B cell (primary cell): Measurements from ENCODE around the gene CPE. TPM values are rescaled to one million over a fixed set of nuclear protein-coding genes. Genes with fewer than 3 reads are reported as not detected.

ENCODE experiments used
- ATAC-seq: fragments of 200-7000 bp; cut with Tn5 transposase; one replicate; pipeline ENCODE4 v1.10.0; 2021; ENCODE audit warnings: low read depth, mild to moderate bottlenecking, moderate number of reproducible peaks, moderate library complexity
- CTCF ChIA-PET: fragments of 350-600 bp; sonication (Branson Sonifier 250); formaldehyde crosslinking; loops from one replicate; lab custom pipeline; 2021; ENCODE audit warnings: antibody characterized with exemption, inconsistent platforms; lab: Charles Lee
- POLR2A ChIA-PET: fragments of 350-600 bp; sonication (Branson Sonifier 250); formaldehyde crosslinking; loops from one replicate; lab custom pipeline; 2021; ENCODE audit warnings: antibody characterized with exemption; lab: Charles Lee
- DNase-seq: peaks from one replicate; pipeline ENCODE4 v3.0.0; 2013
- H2AFZ ChIP-seq: 2 replicates; pipeline ENCODE4 v1.6.1; 2012; ENCODE audit warnings: mild to moderate bottlenecking, low read depth, low read length; ENCODE audit not compliant: insufficient read depth, poor library complexity, severe bottlenecking
- H3K27ac ChIP-seq, 2 donors: 1 replicate in 1 of 2; 2 replicates in 1 of 2; pipeline ENCODE4 v1.5.1; 2012 to 2013; ENCODE audit warnings: low read length in 2 of 2, mild to moderate bottlenecking in 2 of 2, moderate library complexity in 1 of 2
- H3K27me3 ChIP-seq, 4 experiments: fragments of 200-600 bp in 1 of 4; sonication (generic) in 1 of 4; replicated peaks in 1 of 4; 1 replicate in 2 of 4; 2 replicates in 2 of 4; pipeline versions ENCODE4 v1.6.1 to v1.7.0; 2013 to 2016; ENCODE audit warnings: low read length in 3 of 4, mild to moderate bottlenecking in 2 of 4, mixed read lengths in 1 of 4, moderate library complexity in 1 of 4; ENCODE audit not compliant: insufficient read depth in 4 of 4, control insufficient read depth in 3 of 4; ENCODE audit errors: control extremely low read depth in 1 of 4
- H3K36me3 ChIP-seq, 2 experiments: replicated peaks in 1 of 2; 1 replicate in 1 of 2; 2 replicates in 1 of 2; pipeline versions ENCODE4 v1.6.1 to v1.7.1; 2013; ENCODE audit warnings: low read length in 1 of 2; ENCODE audit not compliant: insufficient read depth in 2 of 2, control insufficient read depth in 1 of 2; ENCODE audit errors: control extremely low read depth in 1 of 2, extremely low read depth in 1 of 2
- H3K4me1 ChIP-seq, 2 donors: fragments of 200-600 bp in 1 of 2; sonication (generic) in 1 of 2; 1 replicate in 1 of 2; 2 replicates in 1 of 2; pipeline versions ENCODE4 v1.5.1 to v1.6.1; 2013 to 2017; ENCODE audit warnings: low read length in 2 of 2; ENCODE audit not compliant: control insufficient read depth in 2 of 2, insufficient read depth in 2 of 2
- H3K4me2 ChIP-seq: replicated peaks from 2 replicates; pipeline ENCODE3; 2012; ENCODE audit warnings: mild to moderate bottlenecking, low read depth, low read length; ENCODE audit not compliant: poor library complexity, severe bottlenecking
- H3K4me3 ChIP-seq, 5 experiments: fragments of 200-600 bp in 1 of 5; sonication (generic) in 1 of 5; 1 replicate in 3 of 5; 2 replicates in 2 of 5; pipeline versions ENCODE4 v1.5.1 to v1.7.0; 2011 to 2016; ENCODE audit warnings: low read length in 4 of 5, mild to moderate bottlenecking in 4 of 5, low read depth in 2 of 5, control low read depth in 1 of 5, moderate library complexity in 1 of 5; ENCODE audit not compliant: insufficient read depth in 1 of 5; ENCODE audit errors: control extremely low read depth in 1 of 5, extremely low read depth in 1 of 5
- H3K79me2 ChIP-seq: fragments of 200-600 bp; sonication (generic); one replicate; pipeline ENCODE4 v1.6.0; 2016; ENCODE audit warnings: low read length; ENCODE audit not compliant: control insufficient read depth, insufficient read depth
- H3K9ac ChIP-seq: fragments of 200-600 bp; sonication (generic); 2 replicates; pipeline ENCODE4 v1.6.1; 2017; ENCODE audit warnings: mild to moderate bottlenecking, low read length, moderate library complexity
- H3K9me3 ChIP-seq, 3 donors: one replicate each; pipeline versions ENCODE4 v1.6.1 to v1.7.1; 2013; ENCODE audit warnings: low read length in 2 of 3; ENCODE audit not compliant: control insufficient read depth in 2 of 3, insufficient read depth in 1 of 3; ENCODE audit errors: control extremely low read depth in 1 of 3
- H4K20me1 ChIP-seq: 2 replicates; pipeline ENCODE4 v1.6.0; 2012; ENCODE audit warnings: mild to moderate bottlenecking, low read length; ENCODE audit not compliant: insufficient read depth, control insufficient read depth, poor library complexity, severe bottlenecking
- H3K27ac Mint-ChIP-seq: one replicate; pipeline ENCODE4 v1.8.0; 2021; ENCODE audit warnings: mixed read lengths
- H3K27me3 Mint-ChIP-seq: one replicate; pipeline ENCODE4 v1.8.0; 2021; ENCODE audit warnings: mixed read lengths
- H3K4me1 Mint-ChIP-seq: one replicate; pipeline ENCODE4 v1.8.0; 2021; ENCODE audit warnings: mixed read lengths
- H3K4me3 Mint-ChIP-seq: one replicate; pipeline ENCODE4 v1.8.0; 2021; ENCODE audit warnings: mixed read lengths
- H3K9me3 Mint-ChIP-seq: one replicate; pipeline ENCODE4 v1.8.0; 2022; ENCODE audit warnings: mixed read lengths; ENCODE audit not compliant: insufficient read depth
- EZH2 ChIP-seq: IDR thresholded peaks from 2 replicates; pipeline ENCODE4 v1.6.1; 2012; ENCODE audit warnings: borderline replicate concordance, low read depth, mild to moderate bottlenecking, moderate library complexity, low read length; ENCODE audit not compliant: insufficient read depth, poor library complexity, severe bottlenecking
- WGBS: methylation state at CpG from one replicate; pipeline ENCODE4 v1.1.5; 2013; ENCODE audit warnings: missing lambda C conversion rate; ENCODE audit not compliant: insufficient coverage; 5-methylcytosine and 5-hydroxymethylcytosine counted together
- intact Hi-C: fragments of 100-400 bp; cut with micrococcal nuclease; formaldehyde crosslinking; loops from one replicate; pipeline ENCODE4 v1.10.0; 2022
- polyA plus RNA-seq: library from polyadenylated mRNA; depleted of rRNA; stranded (reverse); fragments of >200 nt; gene quantifications from 2 replicates; pipeline ENCODE4 v1.2.3, GENCODE V29; 2012
- total RNA-seq, 2 donors: library from RNA; stranded (reverse); fragments of 120-200 nt in 1 of 2; gene quantifications; 1 replicate in 1 of 2; 2 replicates in 1 of 2; pipeline versions ENCODE4 v1.2.3 to v1.2.4, GENCODE V29; 2013 to 2022
- TF ChIP-seq, protein P1 (sequence below): fragments of 200-600 bp; IDR thresholded peaks from one replicate; pipeline ENCODE4 v1.8.0; 2022; ENCODE audit warnings: antibody characterized with exemption, mild to moderate bottlenecking

CPE gene
- total and polyA plus RNA-seq, 2 donors (not counting 1 experiment from before 2014, with no cell fraction given), result not detected

GRCh38 chr4:165478260-165478659 is 99.5 kb downstream of the CPE start:
- no peak overlapping the region for H3K27ac ChIP-seq
- H3K4me3 ChIP-seq, result no peak overlapping the region
- H3K27me3 ChIP-seq, result no peaks in the 10 kb centered on the region
- no peak overlapping the region for H2AFZ ChIP-seq
- no peak for TF ChIP-seq EZH2
- TF ChIP-seq, protein P1, sequence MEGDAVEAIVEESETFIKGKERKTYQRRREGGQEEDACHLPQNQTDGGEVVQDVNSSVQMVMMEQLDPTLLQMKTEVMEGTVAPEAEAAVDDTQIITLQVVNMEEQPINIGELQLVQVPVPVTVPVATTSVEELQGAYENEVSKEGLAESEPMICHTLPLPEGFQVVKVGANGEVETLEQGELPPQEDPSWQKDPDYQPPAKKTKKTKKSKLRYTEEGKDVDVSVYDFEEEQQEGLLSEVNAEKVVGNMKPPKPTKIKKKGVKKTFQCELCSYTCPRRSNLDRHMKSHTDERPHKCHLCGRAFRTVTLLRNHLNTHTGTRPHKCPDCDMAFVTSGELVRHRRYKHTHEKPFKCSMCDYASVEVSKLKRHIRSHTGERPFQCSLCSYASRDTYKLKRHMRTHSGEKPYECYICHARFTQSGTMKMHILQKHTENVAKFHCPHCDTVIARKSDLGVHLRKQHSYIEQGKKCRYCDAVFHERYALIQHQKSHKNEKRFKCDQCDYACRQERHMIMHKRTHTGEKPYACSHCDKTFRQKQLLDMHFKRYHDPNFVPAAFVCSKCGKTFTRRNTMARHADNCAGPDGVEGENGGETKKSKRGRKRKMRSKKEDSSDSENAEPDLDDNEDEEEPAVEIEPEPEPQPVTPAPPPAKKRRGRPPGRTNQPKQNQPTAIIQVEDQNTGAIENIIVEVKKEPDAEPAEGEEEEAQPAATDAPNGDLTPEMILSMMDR, result no peak
- H4K20me1 ChIP-seq, result no peaks in the 10 kb centered on the region
- H3K9ac ChIP-seq, result no peak overlapping the region
- H3K4me1 ChIP-seq, result no peaks in the 10 kb centered on the region
- Mint-ChIP-seq H3K4me3 (no peak overlapping the region), H3K27ac (no peak overlapping the region), H3K9me3 (no peaks in the 10 kb centered on the region), H3K4me1 (no peaks in the 10 kb centered on the region), H3K27me3 (peaks cover 8% of the 10 kb centered on the region)
- no peaks in the 10 kb centered on the region for H3K36me3 ChIP-seq
- ATAC-seq, result no peak
- POLR2A ChIA-PET, result no interaction called here
- CTCF ChIA-PET, result interaction anchor here (0.7 to 1.8 kb wide), 2 partner anchors 10 to 1594 kb away, joined by 3 to 4 read pairs; no protein-coding TSS in a partner anchor
- no peaks in the 10 kb centered on the region for H3K79me2 ChIP-seq
- no peak for DNase-seq
- peaks cover 0 to 4% (median 4%) of the 10 kb centered on the region in 3 donors for H3K9me3 ChIP-seq
- H3K4me2 ChIP-seq, result no peak overlapping the region
- intact Hi-C loops, result no loop called here
- no CpG with 5 or more reads among the region's 1 CpG for WGBS

GRCh38 chr4:165481053-165481835 is 102.4 kb downstream of the CPE start:
- Mint-ChIP-seq H3K9me3 (no peaks in the 10 kb centered on the region), H3K27ac (no peak overlapping the region), H3K4me3 (no peak overlapping the region), H3K27me3 (peaks cover 12% of the 10 kb centered on the region), H3K4me1 (no peaks in the 10 kb centered on the region)
- no peak for DNase-seq
- Histone ChIP-seq H3K79me2 (no peaks in the 10 kb centered on the region), H3K4me2 (no peak overlapping the region), H3K4me3 (no peak overlapping the region), H4K20me1 (no peaks in the 10 kb centered on the region), H3K4me1 (no peaks in the 10 kb centered on the region), H3K27ac (no peak overlapping the region), H3K27me3 (peaks cover 0 to 3% (median 0%) of the 10 kb centered on the region in 4 experiments), H2AFZ (no peak overlapping the region), H3K9me3 (no peaks in the 10 kb centered on the region), H3K9ac (no peak overlapping the region), H3K36me3 (no peaks in the 10 kb centered on the region)
- TF ChIP-seq, protein P1, result no peak
- TF ChIP-seq EZH2, result no peak
- ChIA-PET CTCF (no interaction called here), POLR2A (no interaction called here)
- WGBS, result no CpG with 5 or more reads among the region's 3 CpGs
- ATAC-seq, result no peak
- intact Hi-C loops, result no loop called here
